ENCODE data around the gene RBM12.

RBM12 gene

GRCh38 chr20:35600176-35600992 lies 64.3 kb downstream of the RBM12 start:
- TF ChIP-seq, protein P1, sequence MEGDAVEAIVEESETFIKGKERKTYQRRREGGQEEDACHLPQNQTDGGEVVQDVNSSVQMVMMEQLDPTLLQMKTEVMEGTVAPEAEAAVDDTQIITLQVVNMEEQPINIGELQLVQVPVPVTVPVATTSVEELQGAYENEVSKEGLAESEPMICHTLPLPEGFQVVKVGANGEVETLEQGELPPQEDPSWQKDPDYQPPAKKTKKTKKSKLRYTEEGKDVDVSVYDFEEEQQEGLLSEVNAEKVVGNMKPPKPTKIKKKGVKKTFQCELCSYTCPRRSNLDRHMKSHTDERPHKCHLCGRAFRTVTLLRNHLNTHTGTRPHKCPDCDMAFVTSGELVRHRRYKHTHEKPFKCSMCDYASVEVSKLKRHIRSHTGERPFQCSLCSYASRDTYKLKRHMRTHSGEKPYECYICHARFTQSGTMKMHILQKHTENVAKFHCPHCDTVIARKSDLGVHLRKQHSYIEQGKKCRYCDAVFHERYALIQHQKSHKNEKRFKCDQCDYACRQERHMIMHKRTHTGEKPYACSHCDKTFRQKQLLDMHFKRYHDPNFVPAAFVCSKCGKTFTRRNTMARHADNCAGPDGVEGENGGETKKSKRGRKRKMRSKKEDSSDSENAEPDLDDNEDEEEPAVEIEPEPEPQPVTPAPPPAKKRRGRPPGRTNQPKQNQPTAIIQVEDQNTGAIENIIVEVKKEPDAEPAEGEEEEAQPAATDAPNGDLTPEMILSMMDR (IDR thresholded peaks at IDR 0.05; ENCODE audit: control insufficient read depth, insufficient read depth, low read depth, low read length, missing control alignments), result no peak
- DNase-seq (ENCODE audit: low read depth), result no peak
- H3K4me3 ChIP-seq (ENCODE audit: control insufficient read depth, low read depth, low read length), result peak overlapping the region; percentile 44

- no peak overlapping the region for H3K4me3 ChIP-seq (ENCODE audit: control insufficient read depth, low read depth, low read length)
- TF ChIP-seq, protein P1 (IDR thresholded peaks at IDR 0.05; ENCODE audit: control insufficient read depth, insufficient read depth, low read depth, low read length, missing control alignments), result no peak
Observed at GRCh38 chr20:35599776-35600120, 65.0 kb downstream of the RBM12 start.

More at GRCh38 chr20:35599776-35600120, 65.0 kb downstream of the RBM12 start:
- no peak for DNase-seq (ENCODE audit: low read depth)

All from AG09309 (cell line).